Mesendoderm (in vitro differentiated cells): ENCODE data around the gene ACE2.

Experiments
- DNase-seq: peaks from one replicate; pipeline ENCODE4 v3.0.0; 2013
- H2AK5ac ChIP-seq: 2 replicates; pipeline ENCODE4 v1.6.1; 2013; ENCODE audit warnings: low read length, inconsistent platforms
- H2BK120ac ChIP-seq: 2 replicates; pipeline ENCODE4 v1.6.1; 2013; ENCODE audit warnings: low read depth, mild to moderate bottlenecking, low read length, moderate library complexity, mixed read lengths
- H2BK15ac ChIP-seq: replicated peaks from 2 replicates; pipeline ENCODE4 v1.6.1; 2013; ENCODE audit warnings: low read depth, mild to moderate bottlenecking, moderate library complexity
- H2BK5ac ChIP-seq: 2 replicates; pipeline ENCODE4 v1.6.1; 2013; ENCODE audit warnings: low read length, inconsistent platforms
- H3K18ac ChIP-seq: 2 replicates; pipeline ENCODE4 v1.6.1; 2013; ENCODE audit warnings: mild to moderate bottlenecking, low read length, mixed read lengths
- H3K23ac ChIP-seq: one replicate; pipeline ENCODE4 v1.6.1; 2013; ENCODE audit warnings: low read length
- H3K27ac ChIP-seq: 2 replicates; pipeline ENCODE4 v1.5.1; 2013; ENCODE audit warnings: low read depth, mild to moderate bottlenecking, inconsistent platforms, low read length, moderate library complexity
- H3K27me3 ChIP-seq: 2 replicates; pipeline ENCODE4 v1.6.1; 2013; ENCODE audit warnings: low read length, control low read depth, mild to moderate bottlenecking, inconsistent platforms; ENCODE audit not compliant: insufficient read depth, poor library complexity
- H3K36me3 ChIP-seq: 2 replicates; pipeline ENCODE4 v1.6.1; 2013; ENCODE audit warnings: low read length, inconsistent platforms; ENCODE audit not compliant: control insufficient read depth, insufficient read depth
- H3K4ac ChIP-seq: one replicate; pipeline ENCODE4 v1.6.1; 2013; ENCODE audit warnings: low read depth, mild to moderate bottlenecking, low read length, moderate library complexity
- H3K4me1 ChIP-seq: 2 replicates; pipeline ENCODE4 v1.6.1; 2013; ENCODE audit warnings: low read depth, low read length, inconsistent platforms; ENCODE audit not compliant: control insufficient read depth
- H3K4me2 ChIP-seq: 2 replicates; pipeline ENCODE4 v1.6.1; 2013; ENCODE audit warnings: low read length
- H3K4me3 ChIP-seq: 2 replicates; pipeline ENCODE4 v1.5.1; 2013; ENCODE audit warnings: mild to moderate bottlenecking, low read length
- H3K56ac ChIP-seq: one replicate; pipeline ENCODE4 v1.6.1; 2013; ENCODE audit warnings: low read length
- H3K79me1 ChIP-seq: 2 replicates; pipeline ENCODE4 v1.6.1; 2013; ENCODE audit warnings: low read length, inconsistent platforms
- H3K79me2 ChIP-seq: 2 replicates; pipeline ENCODE4 v1.6.1; 2013; ENCODE audit warnings: mild to moderate bottlenecking, low read length; ENCODE audit not compliant: control insufficient read depth, insufficient read depth
- H3K9ac ChIP-seq: 2 replicates; pipeline ENCODE4 v1.6.1; 2013; ENCODE audit warnings: low read length, inconsistent platforms
- H4K5ac ChIP-seq: one replicate; pipeline ENCODE4 v1.6.1; 2013; ENCODE audit warnings: low read length
- H4K8ac ChIP-seq: one replicate; pipeline ENCODE4 v1.6.1; 2013; ENCODE audit warnings: low read depth, mild to moderate bottlenecking, control low read depth, low read length, moderate library complexity
- WGBS: extraction: QIAGEN DNeasy Blood & Tissue Kit; methylation state at CpG from one replicate; pipeline ENCODE4 v1.1.7; 2013; ENCODE audit warnings: low lambda C conversion rate, missing lambda C conversion rate; ENCODE audit not compliant: insufficient coverage; ENCODE audit errors: extremely low coverage; 5-methylcytosine and 5-hydroxymethylcytosine counted together

Gene ACE2

DNA sequence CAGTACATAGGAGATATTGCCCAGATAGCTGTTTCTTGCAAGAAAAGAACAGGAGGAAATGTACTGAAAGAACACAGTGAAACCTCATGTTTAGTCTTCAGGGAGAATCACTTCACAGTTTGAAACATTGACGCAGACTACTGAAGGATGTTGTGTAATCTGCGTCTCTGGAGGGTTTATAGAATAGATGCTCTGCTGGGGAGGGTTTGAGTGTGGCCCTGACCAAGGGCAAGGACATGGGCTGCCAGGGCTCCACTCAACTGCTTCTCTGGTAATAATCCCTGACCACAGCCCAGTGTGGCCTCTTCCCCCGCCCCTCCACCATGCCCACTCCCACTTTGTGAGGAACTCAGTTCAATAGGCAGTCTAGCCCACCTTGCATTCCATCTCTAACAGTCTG is 15.8 kb upstream of the ACE2 start:
- WGBS: no CpG with 5 or more reads among the region's 3 CpGs
- Histone ChIP-seq H3K4ac (no peak overlapping the region), H3K56ac (no peak overlapping the region), H3K4me3 (no peak overlapping the region), H3K79me1 (no peaks in the 10 kb centered on the region), H2BK5ac (no peak overlapping the region), H3K4me2 (no peak overlapping the region), H2BK120ac (no peak overlapping the region), H4K5ac (no peak overlapping the region), H3K27ac (no peak overlapping the region), H3K9ac (no peak overlapping the region), H4K8ac (no peak overlapping the region), H3K79me2 (no peaks in the 10 kb centered on the region), H3K23ac (no peak overlapping the region), H3K36me3 (no peaks in the 10 kb centered on the region), H3K27me3 (no peaks in the 10 kb centered on the region), H3K18ac (no peak overlapping the region), H2BK15ac (no peak overlapping the region), H2AK5ac (no peak overlapping the region), H3K4me1 (no peaks in the 10 kb centered on the region)
- no peak for DNase-seq

DNA sequence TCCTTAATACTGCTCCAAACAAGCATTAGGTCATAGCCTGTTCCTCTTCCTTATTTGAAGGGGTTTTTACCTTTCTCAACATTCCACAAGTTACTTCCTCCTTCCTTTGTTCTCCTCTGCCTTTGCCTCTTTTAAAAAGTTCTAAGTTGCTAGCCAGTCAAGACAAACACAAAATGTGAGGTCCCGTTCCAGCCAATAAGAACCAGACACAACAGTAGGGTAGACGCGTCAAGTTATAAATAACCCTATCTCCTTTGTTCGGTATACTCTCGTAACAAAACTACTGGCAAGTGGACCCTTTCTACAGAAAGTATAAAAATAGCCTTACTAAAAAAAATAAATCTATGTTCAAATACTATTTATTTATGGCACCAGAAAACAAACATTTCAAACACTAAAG is 6.3 kb upstream of the ACE2 start:
- no peak overlapping the region for H3K4ac ChIP-seq
- no peak for DNase-seq
- H3K56ac ChIP-seq: no peak overlapping the region
- H2BK5ac ChIP-seq: no peak overlapping the region
- no peak overlapping the region for H3K23ac ChIP-seq
- no peak overlapping the region for H2BK15ac ChIP-seq
- no peak overlapping the region for H3K9ac ChIP-seq
- H3K4me1 ChIP-seq: no peaks in the 10 kb centered on the region
- no peaks in the 10 kb centered on the region for H3K36me3 ChIP-seq
- no peaks in the 10 kb centered on the region for H3K27me3 ChIP-seq
- H3K4me2 ChIP-seq: no peak overlapping the region
- no peak overlapping the region for H3K4me3 ChIP-seq
- no peaks in the 10 kb centered on the region for H3K79me1 ChIP-seq
- no peak overlapping the region for H3K27ac ChIP-seq
- H2BK120ac ChIP-seq: no peak overlapping the region
- H3K79me2 ChIP-seq: no peaks in the 10 kb centered on the region
- no peak overlapping the region for H4K8ac ChIP-seq
- H2AK5ac ChIP-seq: no peak overlapping the region
- H4K5ac ChIP-seq: no peak overlapping the region
- no peak overlapping the region for H3K18ac ChIP-seq
- WGBS: no CpG with 5 or more reads among the region's 5 CpGs

DNA sequence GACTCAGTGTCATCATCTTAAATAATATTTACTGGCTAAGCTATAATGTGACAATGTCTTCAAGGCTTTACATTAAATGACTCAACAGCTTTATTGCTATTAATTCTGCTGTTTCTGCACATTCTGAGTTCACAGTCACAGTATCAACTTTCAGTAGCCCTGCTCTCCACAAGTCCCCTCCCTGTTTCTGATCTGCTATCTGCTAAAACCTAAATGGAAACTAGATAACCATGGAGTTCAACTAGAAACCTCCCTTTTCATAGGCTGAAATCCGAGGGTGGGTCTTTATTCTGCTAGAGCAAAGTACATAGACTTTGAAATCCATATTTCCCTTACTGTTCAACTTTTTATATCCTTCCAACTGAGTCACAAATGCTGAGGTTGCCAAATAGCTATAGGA is 5.4 kb upstream of the ACE2 start:
- Histone ChIP-seq H3K56ac (no peak overlapping the region), H3K79me1 (no peaks in the 10 kb centered on the region), H3K79me2 (no peaks in the 10 kb centered on the region), H2BK120ac (no peak overlapping the region), H3K9ac (no peak overlapping the region), H3K4ac (no peak overlapping the region), H2BK15ac (no peak overlapping the region), H3K27me3 (no peaks in the 10 kb centered on the region), H2AK5ac (no peak overlapping the region), H3K18ac (no peak overlapping the region), H3K4me2 (no peak overlapping the region), H3K4me1 (no peaks in the 10 kb centered on the region), H4K5ac (no peak overlapping the region), H3K36me3 (no peaks in the 10 kb centered on the region), H3K4me3 (no peak overlapping the region), H3K27ac (no peak overlapping the region), H2BK5ac (no peak overlapping the region), H3K23ac (no peak overlapping the region), H4K8ac (no peak overlapping the region)
- no CpG with 5 or more reads among the region's 1 CpG for WGBS
- DNase-seq: no peak

- Histone ChIP-seq H3K4ac (no peak overlapping the region), H4K5ac (no peak overlapping the region), H2BK120ac (no peak overlapping the region)
Measured at GRCh38 chrX:15605226-15605625, 4.5 kb upstream of the ACE2 start.

GRCh38 chrX:15602761-15603160 is 2.0 kb upstream of the ACE2 start:
- Histone ChIP-seq H2BK120ac (no peak overlapping the region), H3K4me1 (no peaks in the 10 kb centered on the region), H3K27me3 (no peaks in the 10 kb centered on the region), H3K4ac (no peak overlapping the region), H2BK15ac (no peak overlapping the region), H3K56ac (no peak overlapping the region), H3K9ac (no peak overlapping the region), H3K27ac (no peak overlapping the region), H3K79me1 (no peaks in the 10 kb centered on the region), H4K8ac (no peak overlapping the region), H3K79me2 (no peaks in the 10 kb centered on the region), H3K4me2 (no peak overlapping the region), H2BK5ac (no peak overlapping the region), H4K5ac (no peak overlapping the region), H3K4me3 (no peak overlapping the region), H3K18ac (no peak overlapping the region), H3K23ac (no peak overlapping the region), H2AK5ac (no peak overlapping the region), H3K36me3 (no peaks in the 10 kb centered on the region)
- no peak for DNase-seq
- no CpG with 5 or more reads among the region's 5 CpGs for WGBS

More at GRCh38 chrX:15605226-15605625, 4.5 kb upstream of the ACE2 start:
- no CpG with 5 or more reads among the region's 1 CpG for WGBS
- H3K79me2 ChIP-seq: no peaks in the 10 kb centered on the region
- no peaks in the 10 kb centered on the region for H3K79me1 ChIP-seq
- no peak overlapping the region for H2BK5ac ChIP-seq
- no peak overlapping the region for H3K23ac ChIP-seq
- H3K27ac ChIP-seq: no peak overlapping the region
- no peaks in the 10 kb centered on the region for H3K27me3 ChIP-seq
- no peaks in the 10 kb centered on the region for H3K4me1 ChIP-seq
- no peaks in the 10 kb centered on the region for H3K36me3 ChIP-seq
- no peak overlapping the region for H3K56ac ChIP-seq
- H4K8ac ChIP-seq: no peak overlapping the region
- no peak overlapping the region for H2BK15ac ChIP-seq
- DNase-seq: no peak
- no peak overlapping the region for H2AK5ac ChIP-seq
- H3K4me2 ChIP-seq: no peak overlapping the region
- H3K9ac ChIP-seq: no peak overlapping the region
- H3K4me3 ChIP-seq: no peak overlapping the region
- H3K18ac ChIP-seq: no peak overlapping the region

DNA sequence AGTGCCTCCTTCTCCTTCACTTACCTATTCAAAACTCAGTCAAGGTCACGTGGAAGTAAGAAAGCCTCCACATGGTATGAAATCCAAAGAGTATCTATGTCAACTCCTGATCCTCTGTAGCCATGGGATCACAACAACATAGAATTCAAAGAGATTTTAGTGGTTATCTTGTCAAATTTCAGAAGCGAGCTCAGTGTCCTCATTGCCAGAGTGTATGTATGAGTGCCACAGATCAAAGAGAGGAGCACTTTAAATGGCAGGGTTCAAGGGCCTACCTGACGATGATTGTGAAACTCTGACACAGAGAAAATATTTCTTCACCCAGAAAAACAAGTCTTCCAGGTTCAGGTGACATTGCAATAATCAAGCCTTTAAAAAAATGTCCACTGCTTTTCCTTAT is 1.2 kb upstream of the ACE2 start:
- Histone ChIP-seq H3K18ac (no peak overlapping the region), H4K8ac (no peak overlapping the region), H2AK5ac (no peak overlapping the region), H2BK5ac (no peak overlapping the region), H3K56ac (no peak overlapping the region), H2BK15ac (no peak overlapping the region), H3K9ac (no peak overlapping the region), H3K4me3 (no peak overlapping the region), H3K23ac (no peak overlapping the region), H3K36me3 (no peaks in the 10 kb centered on the region), H3K79me2 (no peaks in the 10 kb centered on the region), H3K79me1 (no peaks in the 10 kb centered on the region), H3K27ac (no peak overlapping the region), H3K4me2 (no peak overlapping the region), H3K27me3 (no peaks in the 10 kb centered on the region), H3K4ac (no peak overlapping the region), H4K5ac (no peak overlapping the region), H2BK120ac (no peak overlapping the region), H3K4me1 (no peaks in the 10 kb centered on the region)
- no CpG with 5 or more reads among the region's 3 CpGs for WGBS
- DNase-seq: no peak
